ENCODE measurements around the gene DGKE.

Gene DGKE

GRCh38 chr17:56833809-56834379, at the start of gene DGKE, which contains the start of gene C17orf67:
TSS of gene DGKE (plus strand) at chr17:56834151. CDS start at chr17:56834796, 645 bp downstream.
TSS of gene C17orf67 (minus strand) at chr17:56833920. CDS start at chr17:56815810, 18,110 bp downstream.
- DNase-seq (ENCODE audit: low read depth, low spot score) = peak; percentile 98

- DNase-seq (ENCODE audit: low read depth, low spot score) = no peak
Observed at GRCh38 chr17:56785405-56785804, 48.5 kb upstream of the DGKE start.

- no peak for DNase-seq (ENCODE audit: low read depth, low spot score)
Observed at GRCh38 chr17:56785997-56786680, 47.8 kb upstream of the DGKE start.

GRCh38 chr17:56786989-56787482, 46.9 kb upstream of the DGKE start:
- peak; percentile 30 for DNase-seq (ENCODE audit: low read depth, low spot score)

- DNase-seq (ENCODE audit: low read depth, low spot score) = no peak
Observed at GRCh38 chr17:56792267-56792666, 41.7 kb upstream of the DGKE start.

GRCh38 chr17:56793531-56793930, 40.4 kb upstream of the DGKE start:
- DNase-seq (ENCODE audit: low read depth, low spot score) = no peak

GRCh38 chr17:56793957-56794356, 40.0 kb upstream of the DGKE start:
- DNase-seq (ENCODE audit: low read depth, low spot score) = no peak

- DNase-seq (ENCODE audit: low read depth, low spot score) = no peak
Observed at GRCh38 chr17:56795221-56795865, 38.6 kb upstream of the DGKE start.

- no peak for DNase-seq (ENCODE audit: low read depth, low spot score)
Observed at GRCh38 chr17:56796536-56796935, 37.4 kb upstream of the DGKE start.

- no peak for DNase-seq (ENCODE audit: low read depth, low spot score)
Observed at GRCh38 chr17:56798916-56799315, 35.0 kb upstream of the DGKE start.

- DNase-seq (ENCODE audit: low read depth, low spot score) = no peak
Observed at GRCh38 chr17:56801459-56802178, 32.3 kb upstream of the DGKE start.

- no peak for DNase-seq (ENCODE audit: low read depth, low spot score)
Observed at GRCh38 chr17:56803071-56803470, 30.9 kb upstream of the DGKE start.

- no peak for DNase-seq (ENCODE audit: low read depth, low spot score)
Observed at GRCh38 chr17:56804454-56804853, 29.5 kb upstream of the DGKE start.

- DNase-seq (ENCODE audit: low read depth, low spot score) = no peak
Observed at GRCh38 chr17:56806949-56807348, 27.0 kb upstream of the DGKE start.

GRCh38 chr17:56807723-56808122, 26.2 kb upstream of the DGKE start:
- no peak for DNase-seq (ENCODE audit: low read depth, low spot score)

GRCh38 chr17:56808503-56808902, 25.4 kb upstream of the DGKE start:
- no peak for DNase-seq (ENCODE audit: low read depth, low spot score)

- no peak for DNase-seq (ENCODE audit: low read depth, low spot score)
Observed at GRCh38 chr17:56809106-56809819, 24.7 kb upstream of the DGKE start.

GRCh38 chr17:56809820-56810179, 24.2 kb upstream of the DGKE start:
- no peak for DNase-seq (ENCODE audit: low read depth, low spot score)

- no peak for DNase-seq (ENCODE audit: low read depth, low spot score)
Observed at GRCh38 chr17:56810343-56810742, 23.6 kb upstream of the DGKE start.

GRCh38 chr17:56810891-56811775, 22.8 kb upstream of the DGKE start:
- DNase-seq (ENCODE audit: low read depth, low spot score) = no peak
